Hepatocyte (in vitro differentiated cells): ENCODE measurements around the gene AMBRA1. TPM values are rescaled to one million over a fixed set of nuclear protein-coding genes. Genes with fewer than 3 reads are reported as not detected.
"Not testable (repeated sequence)": the region's sequence is repeated elsewhere in the genome, so short reads cannot be mapped to it uniquely, and the experiment has no call there.

ENCODE experiments used
- DNase-seq: peaks from one replicate; pipeline ENCODE4 v3.0.0-alpha.2; 2016; ENCODE audit warnings: low spot score
- H2AFZ ChIP-seq: fragments of 200-600 bp; sonication (generic); 2 replicates; pipeline ENCODE4 v1.6.0; 2016; ENCODE audit warnings: antibody characterized with exemption, mild to moderate bottlenecking
- H3K27ac ChIP-seq: fragments of 200-600 bp; sonication (generic); 2 replicates; pipeline ENCODE4 v1.5.1; 2016; ENCODE audit warnings: mild to moderate bottlenecking
- H3K27me3 ChIP-seq: fragments of 200-600 bp; sonication (generic); 2 replicates; pipeline ENCODE4 v1.6.1; 2016
- H3K36me3 ChIP-seq: fragments of 200-600 bp; sonication (generic); replicated peaks from 2 replicates; pipeline ENCODE4 v1.5.1; 2016; ENCODE audit warnings: low read depth; ENCODE audit not compliant: insufficient read depth
- H3K4me1 ChIP-seq: fragments of 200-600 bp; sonication (generic); 2 replicates; pipeline ENCODE4 v1.5.1; 2016; ENCODE audit warnings: mild to moderate bottlenecking, moderate library complexity; ENCODE audit not compliant: insufficient read depth
- H3K4me2 ChIP-seq: fragments of 200-600 bp; sonication (generic); 2 replicates; pipeline ENCODE4 v1.6.0; 2016
- H3K4me3 ChIP-seq: fragments of 200-600 bp; sonication (generic); 2 replicates; pipeline ENCODE4 v1.5.1; 2016; ENCODE audit warnings: mild to moderate bottlenecking
- H3K79me2 ChIP-seq: fragments of 200-600 bp; sonication (generic); 2 replicates; pipeline ENCODE4 v1.6.0; 2017; ENCODE audit warnings: mild to moderate bottlenecking
- H3K9me2 ChIP-seq: fragments of 200-600 bp; sonication (generic); replicated peaks from 2 replicates; pipeline ENCODE4 v1.6.0; 2017; ENCODE audit warnings: mild to moderate bottlenecking; ENCODE audit not compliant: insufficient read depth
- H3K9me3 ChIP-seq: fragments of 200-600 bp; sonication (generic); 2 replicates; pipeline ENCODE4 v1.5.1; 2016; ENCODE audit warnings: low read depth, mild to moderate bottlenecking
- H4K20me1 ChIP-seq: fragments of 200-600 bp; sonication (generic); 2 replicates; pipeline ENCODE4 v1.6.0; 2016; ENCODE audit warnings: mild to moderate bottlenecking; ENCODE audit not compliant: insufficient read depth, poor library complexity, severe bottlenecking
- CTCF ChIP-seq: fragments of 200-600 bp; sonication (generic); IDR thresholded peaks from 2 replicates; pipeline ENCODE4 v1.5.1; 2016; ENCODE audit warnings: antibody characterized with exemption, mild to moderate bottlenecking; ENCODE audit not compliant: poor library complexity
- EZH2 ChIP-seq: fragments of 200-600 bp; sonication (generic); IDR thresholded peaks from 2 replicates; pipeline ENCODE4 v1.6.1; 2016; ENCODE audit warnings: antibody characterized with exemption, mild to moderate bottlenecking, borderline replicate concordance
- EZH2phosphoT487 ChIP-seq: fragments of 200-600 bp; sonication (generic); IDR thresholded peaks from one replicate; pipeline ENCODE4 v1.6.1; 2018; ENCODE audit warnings: antibody characterized with exemption, mild to moderate bottlenecking, low read depth, moderate library complexity; ENCODE audit not compliant: unreplicated experiment, severe bottlenecking
- WGBS: methylation state at CpG from one replicate; pipeline ENCODE4 v1.1.6; 2016; ENCODE audit warnings: low lambda C conversion rate; ENCODE audit errors: missing lambda C conversion rate; 5-methylcytosine and 5-hydroxymethylcytosine counted together
- polyA plus RNA-seq: library from polyadenylated mRNA; unstranded; fragments of >200 nt; fragmentation: Nextera tagmentation; extraction: Ambion mirVana; gene quantifications from 2 replicates; pipeline ENCODE4 v1.2.1, GENCODE V29; 2016
- total RNA-seq: library from RNA; depleted of rRNA; stranded (reverse); fragments of >200 nt; gene quantifications from 2 replicates; pipeline ENCODE4 v1.2.3, GENCODE V29; 2014

AMBRA1 gene
- total and polyA plus RNA-seq, 2 experiments from 2014 or later = 7.2 to 31.2 TPM

DNA sequence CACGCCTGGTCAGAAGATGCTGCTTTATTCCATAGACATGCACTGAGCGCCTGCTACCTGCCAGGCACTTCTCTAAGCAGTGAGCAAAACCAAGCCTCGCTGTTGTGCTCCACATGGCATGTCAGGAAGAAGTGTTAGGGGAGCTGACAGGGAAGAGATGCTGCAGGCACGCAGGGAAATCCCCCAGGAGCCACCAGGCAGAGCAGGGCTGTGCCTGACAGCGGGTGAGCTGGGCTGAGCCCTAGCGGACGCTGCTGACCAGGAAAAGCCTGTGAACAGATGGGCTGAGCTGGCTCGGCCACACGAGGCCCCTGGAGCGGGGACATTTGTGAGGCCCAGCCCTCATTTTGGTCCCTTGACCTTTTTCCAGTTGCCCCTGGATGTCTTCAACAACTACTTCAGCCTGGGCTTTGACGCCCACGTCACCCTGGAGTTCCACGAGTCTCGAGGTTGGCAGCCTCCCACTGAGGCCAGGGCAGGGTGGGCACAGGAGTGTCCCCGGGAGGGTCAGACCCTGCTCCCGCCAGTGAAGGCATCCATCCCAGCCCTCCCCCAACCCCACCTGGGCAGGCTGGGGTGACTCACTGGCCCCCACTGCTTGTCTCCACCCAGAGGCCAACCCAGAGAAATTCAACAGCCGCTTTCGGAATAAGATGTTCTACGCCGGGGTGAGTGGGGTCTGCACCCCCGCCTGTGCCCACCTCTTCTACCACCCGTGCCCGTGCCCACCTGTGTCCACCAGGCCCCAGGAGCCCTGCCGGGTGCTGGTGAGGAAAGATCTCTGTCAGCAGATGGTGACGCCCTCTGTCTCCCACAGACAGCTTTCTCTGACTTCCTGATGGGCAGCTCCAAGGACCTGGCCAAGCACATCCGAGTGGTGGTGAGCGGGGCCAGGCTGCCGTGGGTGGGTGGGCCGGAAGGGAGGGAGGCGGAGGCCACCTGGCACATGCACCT lies 219.8 kb downstream of the AMBRA1 start:
- no peak overlapping the region for H2AFZ ChIP-seq
- WGBS = 82% methylated on average over 20 of the region's 30 CpGs
- TF ChIP-seq EZH2 (no peak), EZH2phosphoT487 (no peak), CTCF (no peak)
- no peaks in the 10 kb centered on the region for H3K9me3 ChIP-seq
- H3K9me2 ChIP-seq = no peaks in the 10 kb centered on the region
- no peaks in the 10 kb centered on the region for H3K79me2 ChIP-seq
- H4K20me1 ChIP-seq = no peaks in the 10 kb centered on the region
- H3K36me3 ChIP-seq = no peaks in the 10 kb centered on the region
- H3K27me3 ChIP-seq = no peaks in the 10 kb centered on the region
- H3K4me3 ChIP-seq = no peak overlapping the region
- no peak for DNase-seq
- H3K4me1 ChIP-seq = no peaks in the 10 kb centered on the region
- no peak overlapping the region for H3K27ac ChIP-seq
- H3K4me2 ChIP-seq = no peak overlapping the region

- H3K9me2 ChIP-seq, H3K4me1 ChIP-seq, H3K4me2 ChIP-seq, H3K27ac ChIP-seq, H2AFZ ChIP-seq, H3K4me3 ChIP-seq, H3K27me3 ChIP-seq, H3K79me2 ChIP-seq, DNase-seq, H4K20me1 ChIP-seq, H3K9me3 ChIP-seq, H3K36me3 ChIP-seq: not testable (repeated sequence)
- WGBS = over 99% methylated on average over 15 of the region's 15 CpGs
Measured at GRCh38 chr11:46372501-46372900, 221.3 kb downstream of the AMBRA1 start.

DNA sequence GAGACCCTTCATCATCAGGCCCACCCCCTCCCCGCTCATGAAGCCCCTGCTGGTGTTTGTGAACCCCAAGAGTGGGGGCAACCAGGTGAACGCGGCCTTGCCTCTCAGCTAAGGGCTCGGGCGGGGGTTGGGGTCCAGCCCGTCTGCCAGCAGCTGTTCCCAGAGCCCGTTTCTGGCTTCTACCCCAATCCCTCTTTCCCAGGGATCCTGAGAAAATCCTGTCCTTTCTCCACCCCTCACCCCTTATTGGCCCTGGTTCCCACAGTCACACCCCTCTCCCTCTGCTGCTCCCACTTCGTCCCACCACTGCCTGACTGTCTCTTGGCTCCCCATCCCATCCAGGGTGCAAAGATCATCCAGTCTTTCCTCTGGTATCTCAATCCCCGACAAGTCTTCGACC lies 221.7 kb downstream of the AMBRA1 start:
- H3K4me3 ChIP-seq = no peak overlapping the region
- DNase-seq = no peak
- H4K20me1 ChIP-seq = no peaks in the 10 kb centered on the region
- H3K9me3 ChIP-seq = no peaks in the 10 kb centered on the region
- no peak overlapping the region for H3K27ac ChIP-seq
- no peaks in the 10 kb centered on the region for H3K36me3 ChIP-seq
- no peaks in the 10 kb centered on the region for H3K27me3 ChIP-seq
- peaks cover 4% of the 10 kb centered on the region for H3K4me1 ChIP-seq
- no peaks in the 10 kb centered on the region for H3K9me2 ChIP-seq
- H3K79me2 ChIP-seq = no peaks in the 10 kb centered on the region
- WGBS = 90% methylated on average over 10 of the region's 10 CpGs
- no peak overlapping the region for H2AFZ ChIP-seq
- H3K4me2 ChIP-seq = no peak overlapping the region
- TF ChIP-seq EZH2phosphoT487 = no peak
- TF ChIP-seq CTCF = no peak
- no peak for TF ChIP-seq EZH2

DNA sequence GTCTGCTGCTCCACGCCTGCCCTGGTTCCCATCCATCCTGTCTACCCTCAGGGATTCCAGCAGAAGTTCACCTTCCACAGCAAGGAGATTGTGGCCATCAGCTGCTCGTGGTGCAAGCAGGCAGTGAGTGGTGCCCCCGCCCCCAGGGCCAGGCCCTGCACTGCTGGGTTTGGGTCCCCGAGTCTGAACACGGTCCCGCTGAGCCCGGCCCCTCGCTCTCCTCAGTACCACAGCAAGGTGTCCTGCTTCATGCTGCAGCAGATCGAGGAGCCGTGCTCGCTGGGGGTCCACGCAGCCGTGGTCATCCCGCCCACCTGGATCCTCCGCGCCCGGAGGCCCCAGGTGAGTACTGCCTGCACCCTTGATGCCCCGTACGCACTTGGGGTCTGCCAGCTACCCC lies 222.6 kb downstream of the AMBRA1 start:
- not testable (repeated sequence) for H3K4me3 ChIP-seq, H3K36me3 ChIP-seq, DNase-seq, H4K20me1 ChIP-seq, H3K79me2 ChIP-seq, H3K4me1 ChIP-seq, H3K4me2 ChIP-seq, H3K9me2 ChIP-seq, H3K27ac ChIP-seq, H2AFZ ChIP-seq, H3K27me3 ChIP-seq, H3K9me3 ChIP-seq
- WGBS = 98% methylated on average over 18 of the region's 19 CpGs
